ENCODE data around the gene PITPNC1.

DNA sequence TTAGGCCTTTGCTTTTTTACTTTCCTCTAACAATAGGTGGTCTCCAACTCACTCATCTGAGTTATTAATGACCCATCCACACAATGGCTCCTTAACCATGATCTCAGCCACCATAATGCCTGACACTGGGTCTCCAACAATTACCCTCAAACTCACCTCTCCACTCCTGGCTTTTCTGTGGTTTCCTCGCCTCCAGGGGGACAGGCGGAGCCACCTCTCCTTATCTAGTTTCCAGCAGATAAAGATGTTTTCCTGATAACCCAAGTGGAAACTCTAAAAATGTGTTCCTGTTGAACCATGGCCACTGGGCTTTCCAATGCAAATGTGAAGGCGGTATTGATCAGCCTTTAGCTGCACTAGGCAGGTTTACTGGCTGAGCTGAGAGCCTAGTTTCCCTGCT is 331.3 kb downstream of the PITPNC1 start:
- TF ChIP-seq, protein P1, sequence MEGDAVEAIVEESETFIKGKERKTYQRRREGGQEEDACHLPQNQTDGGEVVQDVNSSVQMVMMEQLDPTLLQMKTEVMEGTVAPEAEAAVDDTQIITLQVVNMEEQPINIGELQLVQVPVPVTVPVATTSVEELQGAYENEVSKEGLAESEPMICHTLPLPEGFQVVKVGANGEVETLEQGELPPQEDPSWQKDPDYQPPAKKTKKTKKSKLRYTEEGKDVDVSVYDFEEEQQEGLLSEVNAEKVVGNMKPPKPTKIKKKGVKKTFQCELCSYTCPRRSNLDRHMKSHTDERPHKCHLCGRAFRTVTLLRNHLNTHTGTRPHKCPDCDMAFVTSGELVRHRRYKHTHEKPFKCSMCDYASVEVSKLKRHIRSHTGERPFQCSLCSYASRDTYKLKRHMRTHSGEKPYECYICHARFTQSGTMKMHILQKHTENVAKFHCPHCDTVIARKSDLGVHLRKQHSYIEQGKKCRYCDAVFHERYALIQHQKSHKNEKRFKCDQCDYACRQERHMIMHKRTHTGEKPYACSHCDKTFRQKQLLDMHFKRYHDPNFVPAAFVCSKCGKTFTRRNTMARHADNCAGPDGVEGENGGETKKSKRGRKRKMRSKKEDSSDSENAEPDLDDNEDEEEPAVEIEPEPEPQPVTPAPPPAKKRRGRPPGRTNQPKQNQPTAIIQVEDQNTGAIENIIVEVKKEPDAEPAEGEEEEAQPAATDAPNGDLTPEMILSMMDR (IDR thresholded peaks at IDR 0.05), result no peak
- TF ChIP-seq POLR2A (IDR thresholded peaks at IDR 0.05), result no peak
- no peak for TF ChIP-seq POLR2AphosphoS5 (IDR thresholded peaks at IDR 0.05)

Measured in breast epithelium (tissue), 3 donors.